Osteoblast (primary cell): Measurements from ENCODE around the gene OR13J1. TPM values are rescaled to one million over a fixed set of nuclear protein-coding genes. Genes with fewer than 3 reads are reported as not detected.

Experiments used
- DNase-seq: peaks from one replicate; pipeline ENCODE4 v3.0.0; 2011; ENCODE audit warnings: low spot score, mixed read lengths; ENCODE audit not compliant: insufficient read length; ENCODE audit errors: missing footprints
- H2AFZ ChIP-seq: 2 replicates; pipeline ENCODE4 v1.6.0; 2011; ENCODE audit warnings: mild to moderate bottlenecking, low read length
- H3K27ac ChIP-seq: 2 replicates; pipeline ENCODE4 v1.5.1; 2011; ENCODE audit warnings: mild to moderate bottlenecking, low read depth, low read length, moderate library complexity
- H3K27me3 ChIP-seq: 2 replicates; pipeline ENCODE4 v1.6.0; 2012; ENCODE audit warnings: mild to moderate bottlenecking, control low read depth, inconsistent platforms, low read length, moderate library complexity; ENCODE audit not compliant: insufficient read depth
- H3K36me3 ChIP-seq: 2 replicates; pipeline ENCODE4 v1.5.1; 2011; ENCODE audit warnings: mild to moderate bottlenecking, low read length, control low read depth, moderate library complexity; ENCODE audit not compliant: insufficient read depth
- H3K4me1 ChIP-seq: 2 replicates; pipeline ENCODE4 v1.5.1; 2011; ENCODE audit warnings: mild to moderate bottlenecking, low read length, control low read depth, moderate library complexity; ENCODE audit not compliant: insufficient read depth
- H3K4me2 ChIP-seq: 2 replicates; pipeline ENCODE4 v1.6.0; 2011; ENCODE audit warnings: mild to moderate bottlenecking, low read length; ENCODE audit not compliant: insufficient read depth
- H3K4me3 ChIP-seq: fragments of 200-600 bp; sonication (generic); 3 replicates; pipeline ENCODE4 v1.5.1; 2012; ENCODE audit warnings: mild to moderate bottlenecking, low read length, inconsistent platforms; ENCODE audit not compliant: insufficient read depth
- H3K79me2 ChIP-seq: 2 replicates; pipeline ENCODE4 v1.6.0; 2012; ENCODE audit warnings: mild to moderate bottlenecking, low read length, control low read depth, inconsistent platforms; ENCODE audit not compliant: insufficient read depth
- H3K9me3 ChIP-seq: 2 replicates; pipeline ENCODE4 v1.5.1; 2011; ENCODE audit warnings: low read depth, low read length, control low read depth
- H4K20me1 ChIP-seq: 2 replicates; pipeline ENCODE4 v1.6.0; 2012; ENCODE audit warnings: mild to moderate bottlenecking, low read length, control low read depth; ENCODE audit not compliant: insufficient read depth
- total RNA-seq: library from RNA; depleted of rRNA; stranded (reverse); fragments of >200 nt; gene quantifications from 2 replicates; pipeline ENCODE4 v1.2.3, GENCODE V29; 2012
- TF ChIP-seq, protein P1 (sequence below): IDR thresholded peaks from 2 replicates; pipeline ENCODE4 v1.5.1; 2011; ENCODE audit warnings: mild to moderate bottlenecking, low read depth, low read length, moderate library complexity; ENCODE audit errors: extremely low read depth

Gene OR13J1
- total RNA-seq, 1 donor, result not detected

DNA sequence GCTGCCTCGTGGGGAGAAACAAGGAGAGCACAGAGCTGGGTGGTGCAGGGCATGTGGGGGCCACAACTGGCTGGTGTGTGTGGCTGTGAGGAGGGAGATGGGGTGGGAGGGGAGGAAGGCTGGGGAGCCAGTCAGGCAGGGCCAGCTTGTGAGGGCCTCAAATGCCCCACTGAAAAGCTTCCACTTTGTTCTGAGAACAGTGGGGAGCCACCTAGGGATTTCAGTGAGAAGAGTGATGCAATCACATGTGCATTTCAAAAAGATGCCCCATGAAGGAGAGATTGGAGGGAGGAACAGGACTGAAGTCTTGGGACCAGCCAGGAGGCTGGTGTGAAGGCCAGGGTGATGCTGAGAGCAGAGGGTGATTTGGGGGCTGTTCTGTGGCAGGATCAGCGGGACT, 1.3 kb downstream of the OR13J1 start:
- TF ChIP-seq, protein P1, sequence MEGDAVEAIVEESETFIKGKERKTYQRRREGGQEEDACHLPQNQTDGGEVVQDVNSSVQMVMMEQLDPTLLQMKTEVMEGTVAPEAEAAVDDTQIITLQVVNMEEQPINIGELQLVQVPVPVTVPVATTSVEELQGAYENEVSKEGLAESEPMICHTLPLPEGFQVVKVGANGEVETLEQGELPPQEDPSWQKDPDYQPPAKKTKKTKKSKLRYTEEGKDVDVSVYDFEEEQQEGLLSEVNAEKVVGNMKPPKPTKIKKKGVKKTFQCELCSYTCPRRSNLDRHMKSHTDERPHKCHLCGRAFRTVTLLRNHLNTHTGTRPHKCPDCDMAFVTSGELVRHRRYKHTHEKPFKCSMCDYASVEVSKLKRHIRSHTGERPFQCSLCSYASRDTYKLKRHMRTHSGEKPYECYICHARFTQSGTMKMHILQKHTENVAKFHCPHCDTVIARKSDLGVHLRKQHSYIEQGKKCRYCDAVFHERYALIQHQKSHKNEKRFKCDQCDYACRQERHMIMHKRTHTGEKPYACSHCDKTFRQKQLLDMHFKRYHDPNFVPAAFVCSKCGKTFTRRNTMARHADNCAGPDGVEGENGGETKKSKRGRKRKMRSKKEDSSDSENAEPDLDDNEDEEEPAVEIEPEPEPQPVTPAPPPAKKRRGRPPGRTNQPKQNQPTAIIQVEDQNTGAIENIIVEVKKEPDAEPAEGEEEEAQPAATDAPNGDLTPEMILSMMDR, result no peak
- Histone ChIP-seq H3K27ac (no peak overlapping the region), H3K27me3 (peaks cover 1% of the 10 kb centered on the region), H4K20me1 (no peaks in the 10 kb centered on the region), H3K9me3 (no peaks in the 10 kb centered on the region), H3K79me2 (no peaks in the 10 kb centered on the region), H2AFZ (no peak overlapping the region), H3K4me2 (no peak overlapping the region), H3K36me3 (no peaks in the 10 kb centered on the region), H3K4me3 (no peak overlapping the region), H3K4me1 (no peaks in the 10 kb centered on the region)
- DNase-seq, result no peak

DNA sequence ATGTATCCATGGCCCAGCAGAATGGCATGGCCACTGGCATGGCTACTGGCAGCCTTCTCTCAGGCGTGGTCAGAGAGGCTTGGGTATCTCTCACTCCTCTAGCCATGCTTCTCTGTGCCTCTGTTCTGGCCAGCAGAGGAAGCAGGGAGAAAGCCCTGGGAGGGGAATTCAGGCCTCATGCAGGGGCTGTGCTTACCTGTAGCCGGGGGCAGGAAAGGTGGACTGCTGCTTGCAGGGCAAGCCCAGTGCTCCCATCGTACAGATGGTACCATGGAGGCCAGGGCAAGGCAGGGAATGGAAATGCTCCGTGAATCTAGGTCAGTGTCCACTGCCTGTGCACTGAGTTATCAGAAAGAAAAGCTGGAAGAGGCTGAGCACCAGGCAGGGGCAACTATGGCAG, 2.7 kb downstream of the OR13J1 start:
- Histone ChIP-seq H3K36me3 (no peaks in the 10 kb centered on the region), H3K4me3 (no peak overlapping the region), H3K9me3 (no peaks in the 10 kb centered on the region), H3K4me1 (no peaks in the 10 kb centered on the region), H3K27me3 (peaks cover 10% of the 10 kb centered on the region), H2AFZ (no peak overlapping the region), H3K27ac (no peak overlapping the region), H3K79me2 (no peaks in the 10 kb centered on the region), H4K20me1 (no peaks in the 10 kb centered on the region), H3K4me2 (no peak overlapping the region)
- TF ChIP-seq, protein P1, result no peak
- no peak for DNase-seq

DNA sequence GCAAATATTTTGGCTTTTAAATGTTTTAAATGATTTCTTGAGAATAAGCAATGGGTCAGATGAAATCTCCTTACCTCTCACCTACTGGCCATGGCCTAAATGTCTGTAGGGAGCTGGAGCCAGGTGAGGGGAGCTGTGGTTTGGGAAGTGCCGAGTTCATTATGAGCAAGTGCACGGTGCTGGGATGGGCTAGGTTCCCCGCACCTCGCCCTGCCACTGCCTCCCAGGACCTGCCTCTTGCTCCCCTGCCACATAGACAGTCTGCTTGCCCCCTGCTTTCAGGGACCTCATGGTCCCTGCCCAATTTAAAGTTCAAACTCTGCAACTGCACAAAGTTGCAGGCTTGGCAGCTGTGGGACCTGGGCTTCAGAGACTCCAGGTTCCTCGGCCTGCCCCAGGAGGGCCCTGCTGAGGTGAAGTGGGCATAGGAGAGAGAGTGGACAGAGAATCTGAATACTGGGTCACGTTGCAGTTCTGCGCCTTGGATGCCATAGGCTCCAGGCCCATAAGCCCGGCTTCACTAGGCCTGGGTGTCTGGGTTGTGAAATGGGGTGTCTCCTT, 5.4 kb downstream of the OR13J1 start:
- H3K27me3 ChIP-seq, result peaks cover 34% of the 10 kb centered on the region
- TF ChIP-seq, protein P1, result no peak
- H3K36me3 ChIP-seq, result no peaks in the 10 kb centered on the region
- DNase-seq, result no peak
- H4K20me1 ChIP-seq, result no peaks in the 10 kb centered on the region
- no peak overlapping the region for H3K4me2 ChIP-seq
- H3K79me2 ChIP-seq, result no peaks in the 10 kb centered on the region
- H3K9me3 ChIP-seq, result no peaks in the 10 kb centered on the region
- peaks cover 3% of the 10 kb centered on the region for H3K4me1 ChIP-seq
- no peak overlapping the region for H3K4me3 ChIP-seq
- no peak overlapping the region for H3K27ac ChIP-seq
- no peak overlapping the region for H2AFZ ChIP-seq

DNA sequence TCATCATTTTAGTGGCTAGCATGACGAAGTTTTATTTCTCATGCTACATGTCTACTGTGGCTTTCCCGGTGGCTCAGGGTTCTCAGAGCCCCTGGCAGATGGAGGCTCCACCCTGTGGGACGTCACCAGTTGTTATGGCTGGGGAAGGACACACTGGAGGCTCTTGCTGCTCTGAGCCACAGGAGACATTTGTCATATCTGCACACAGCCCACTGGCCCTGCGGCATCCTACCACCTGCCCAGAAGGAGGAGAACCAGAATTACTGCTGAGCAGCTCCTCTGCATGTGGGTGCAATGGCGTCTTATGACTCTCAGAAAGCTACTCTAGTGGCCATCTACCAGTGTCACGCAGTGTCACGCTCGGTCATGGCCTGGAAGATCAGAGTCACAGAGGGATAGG, 6.6 kb downstream of the OR13J1 start:
- H3K27ac ChIP-seq, result no peak overlapping the region
- H2AFZ ChIP-seq, result no peak overlapping the region
- H3K4me3 ChIP-seq, result no peak overlapping the region
- H4K20me1 ChIP-seq, result no peaks in the 10 kb centered on the region
- peaks cover 6% of the 10 kb centered on the region for H3K4me1 ChIP-seq
- H3K79me2 ChIP-seq, result no peaks in the 10 kb centered on the region
- H3K36me3 ChIP-seq, result no peaks in the 10 kb centered on the region
- no peak overlapping the region for H3K4me2 ChIP-seq
- TF ChIP-seq, protein P1, result no peak
- H3K27me3 ChIP-seq, result peaks cover 37% of the 10 kb centered on the region
- H3K9me3 ChIP-seq, result no peaks in the 10 kb centered on the region
- no peak for DNase-seq
